Heart left ventricle (tissue), 13 donors: ENCODE measurements around the gene FCN1.

Experiments
- CTCF ChIP-seq, 12 donors: fragments of 200-600 bp; sonication (generic) in 4 of 12; IDR thresholded peaks; one replicate each; pipeline versions ENCODE4 v1.5.0 to v1.8.0; 2018 to 2022; ENCODE audit warnings: antibody characterized with exemption in 12 of 12, mild to moderate bottlenecking in 5 of 12
- POLR2A ChIP-seq, 2 donors: fragments of 450-650 bp; IDR thresholded peaks; one replicate each; pipeline ENCODE4 v1.6.1; 2017; ENCODE audit warnings: antibody characterized with exemption in 2 of 2, mild to moderate bottlenecking in 2 of 2, moderate library complexity in 2 of 2
- donor health status: ischemic (EF 13 %, LVEDD 7.1; RV severe dilation, severe dysfunction).
- donor health status: DM: no; HTN: yes; CAD: no.
- donor health status: DM: no; HTN: no; CAD: no.
- donor health status: ischemic (EF 25% LVEDD 6.9; RV normal size, moderate dysfunction).
- donor health status: ischemic (EF 25% LVEDD 5.7; RV mildly dilated, moderate dysfunction).
- donor health status: ischemic (EF 35%, LVEDD 5.7; RV mildly dilated, moderate dysfunction).
- donor health status: nonischemic (EF 11% LVEDD 7.7; RV severe dilation, severe dysfunction).
- donor health status: DM: yes; HTN: yes; CAD: no.
- donor health status: PGD.
- donor health status: ischemic (EF 29% LVEDD 5.4; RV normal size, mild dysfunction).
- donor health status: nonischemic (EF 23%, LVEDD 6.1; RV moderate dilation, normal function).

GRCh38 chr9:134936346-134937163 is 18.8 kb upstream of the FCN1 start:
- no peak for TF ChIP-seq CTCF (IDR thresholded peaks at IDR 0.05)
- TF ChIP-seq POLR2A (IDR thresholded peaks at IDR 0.05), result no peak
